Measurements from ENCODE around the gene PCDHGA5. TPM values are rescaled to one million over a fixed set of nuclear protein-coding genes. Genes with fewer than 3 reads are reported as not detected.

Gene PCDHGA5
- polyA plus RNA-seq, 1 donor (not counting 4 experiments of a cell fraction or from before 2014, with no cell fraction given) = 0.01 TPM

DNA sequence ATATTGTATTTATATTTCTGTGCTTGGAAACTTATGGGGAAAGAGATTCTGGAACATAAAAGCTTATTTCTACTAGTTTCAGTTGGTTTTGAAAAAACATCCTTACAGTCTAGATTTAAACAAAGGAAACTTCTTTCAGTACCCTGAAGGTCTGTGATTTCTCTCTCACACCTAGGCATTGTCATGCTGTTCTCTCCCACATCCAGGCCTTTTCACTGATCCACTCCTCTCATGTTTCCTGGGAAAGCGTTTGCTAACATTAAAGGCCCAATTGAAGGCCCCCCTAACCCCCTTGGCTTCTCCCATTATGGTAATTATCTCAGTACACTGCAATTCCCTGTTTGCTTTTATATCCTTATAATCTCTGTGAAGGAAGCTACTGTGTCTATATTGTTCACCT is 21.2 kb upstream of the PCDHGA5 start:
- H3K9me3 ChIP-seq (ENCODE audit: control insufficient read depth, low read depth, low read length) = peaks cover 16% of the 10 kb centered on the region
- no peaks in the 10 kb centered on the region for H3K9me1 ChIP-seq (ENCODE audit: control insufficient read depth, extremely low read depth, insufficient read depth, low read length)
- H3K36me3 ChIP-seq (ENCODE audit: control insufficient read depth in 2 of 2, extremely low read depth in 1 of 2, insufficient read depth in 2 of 2, low read length in 2 of 2) = no peaks in the 10 kb centered on the region
- peaks cover 11% of the 10 kb centered on the region for H3K27me3 ChIP-seq (ENCODE audit: control insufficient read depth, extremely low read depth, insufficient read depth, low read length)
- H2AFZ ChIP-seq (ENCODE audit: control insufficient read depth, low read length) = no peak overlapping the region
- DNase-seq (ENCODE audit: low read depth, low spot score) = no peak
- FAIRE-seq = no peak
- dilution Hi-C loops (cut with MboI; ENCODE audit: extremely low pct_ligation_motif_present, low sequenced_read_pairs) = no loop called here
- no peaks in the 10 kb centered on the region for H4K20me1 ChIP-seq (ENCODE audit: control insufficient read depth, extremely low read depth, insufficient read depth, low read length)
- H3K79me2 ChIP-seq (ENCODE audit: control insufficient read depth, insufficient read depth, low read length) = no peaks in the 10 kb centered on the region
- no peak overlapping the region for H3K9ac ChIP-seq (ENCODE audit: control insufficient read depth, extremely low read depth, insufficient read depth, low read length)
- no peaks in the 10 kb centered on the region for H3K4me1 ChIP-seq (ENCODE audit: control insufficient read depth, extremely low read depth, insufficient read depth, low read length)
- no peak overlapping the region for H3K4me3 ChIP-seq (ENCODE audit: control insufficient read depth in 2 of 3, extremely low read depth in 1 of 3, insufficient read depth in 2 of 3, low read depth in 1 of 3, low read length in 3 of 3)
- no peak for TF ChIP-seq EZH2 (IDR thresholded peaks at IDR 0.05; ENCODE audit: low read length)
- TF ChIP-seq, protein P1, sequence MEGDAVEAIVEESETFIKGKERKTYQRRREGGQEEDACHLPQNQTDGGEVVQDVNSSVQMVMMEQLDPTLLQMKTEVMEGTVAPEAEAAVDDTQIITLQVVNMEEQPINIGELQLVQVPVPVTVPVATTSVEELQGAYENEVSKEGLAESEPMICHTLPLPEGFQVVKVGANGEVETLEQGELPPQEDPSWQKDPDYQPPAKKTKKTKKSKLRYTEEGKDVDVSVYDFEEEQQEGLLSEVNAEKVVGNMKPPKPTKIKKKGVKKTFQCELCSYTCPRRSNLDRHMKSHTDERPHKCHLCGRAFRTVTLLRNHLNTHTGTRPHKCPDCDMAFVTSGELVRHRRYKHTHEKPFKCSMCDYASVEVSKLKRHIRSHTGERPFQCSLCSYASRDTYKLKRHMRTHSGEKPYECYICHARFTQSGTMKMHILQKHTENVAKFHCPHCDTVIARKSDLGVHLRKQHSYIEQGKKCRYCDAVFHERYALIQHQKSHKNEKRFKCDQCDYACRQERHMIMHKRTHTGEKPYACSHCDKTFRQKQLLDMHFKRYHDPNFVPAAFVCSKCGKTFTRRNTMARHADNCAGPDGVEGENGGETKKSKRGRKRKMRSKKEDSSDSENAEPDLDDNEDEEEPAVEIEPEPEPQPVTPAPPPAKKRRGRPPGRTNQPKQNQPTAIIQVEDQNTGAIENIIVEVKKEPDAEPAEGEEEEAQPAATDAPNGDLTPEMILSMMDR (optimal IDR thresholded peaks at IDR 0.05 in 1 of 3, IDR thresholded peaks at IDR 0.05 in 1 of 3, conservative IDR thresholded peaks at IDR 0.05 in 1 of 3; ENCODE audit: extremely low read depth in 1 of 3, insufficient read depth in 2 of 3, low read length in 3 of 3) = no peak
- no peak overlapping the region for H3K4me2 ChIP-seq (ENCODE audit: control insufficient read depth, extremely low read depth, insufficient read depth, low read depth, low read length)
- H3K27ac ChIP-seq (ENCODE audit: control insufficient read depth, insufficient read depth, low read length) = no peak overlapping the region

- dilution Hi-C loops (cut with MboI; ENCODE audit: extremely low pct_ligation_motif_present, low sequenced_read_pairs) = no loop called here
- no peaks in the 10 kb centered on the region for H3K36me3 ChIP-seq (ENCODE audit: control insufficient read depth in 2 of 2, extremely low read depth in 1 of 2, insufficient read depth in 2 of 2, low read length in 2 of 2)
- peaks cover 11% of the 10 kb centered on the region for H3K27me3 ChIP-seq (ENCODE audit: control insufficient read depth, extremely low read depth, insufficient read depth, low read length)
- no peak within 1 kb of the TSS for H3K9ac ChIP-seq (ENCODE audit: control insufficient read depth, extremely low read depth, insufficient read depth, low read length)
- peak within 1 kb of the TSS in 1 of 3 experiments; percentile 13 for H3K4me3 ChIP-seq (ENCODE audit: control insufficient read depth in 2 of 3, extremely low read depth in 1 of 3, insufficient read depth in 2 of 3, low read depth in 1 of 3, low read length in 3 of 3)
- FAIRE-seq (no peak), DNase-seq (ENCODE audit: low read depth, low spot score) (no peak)
- peak within 1 kb of the TSS; percentile 14 for H3K4me2 ChIP-seq (ENCODE audit: control insufficient read depth, extremely low read depth, insufficient read depth, low read depth, low read length)
- no peaks in the 10 kb centered on the region for H4K20me1 ChIP-seq (ENCODE audit: control insufficient read depth, extremely low read depth, insufficient read depth, low read length)
- H3K4me1 ChIP-seq (ENCODE audit: control insufficient read depth, extremely low read depth, insufficient read depth, low read length) = no peaks in the 10 kb centered on the region
- H3K79me2 ChIP-seq (ENCODE audit: control insufficient read depth, insufficient read depth, low read length) = no peaks in the 10 kb centered on the region
- no peak for TF ChIP-seq EZH2 (IDR thresholded peaks at IDR 0.05; ENCODE audit: low read length)
- TF ChIP-seq, protein P1 (optimal IDR thresholded peaks at IDR 0.05 in 1 of 3, IDR thresholded peaks at IDR 0.05 in 1 of 3, conservative IDR thresholded peaks at IDR 0.05 in 1 of 3; ENCODE audit: extremely low read depth in 1 of 3, insufficient read depth in 2 of 3, low read length in 3 of 3) = peak; percentile 19 to 43 (median 43)
- no peak within 1 kb of the TSS for H3K27ac ChIP-seq (ENCODE audit: control insufficient read depth, insufficient read depth, low read length)
- peaks cover 16% of the 10 kb centered on the region for H3K9me3 ChIP-seq (ENCODE audit: control insufficient read depth, low read depth, low read length)
- peak within 1 kb of the TSS; percentile 26 for H2AFZ ChIP-seq (ENCODE audit: control insufficient read depth, low read length)
- no peaks in the 10 kb centered on the region for H3K9me1 ChIP-seq (ENCODE audit: control insufficient read depth, extremely low read depth, insufficient read depth, low read length)
These were observed 20.6 kb upstream of the PCDHGA5 start, which contains the start of gene PCDHGA3 for GRCh38 chr5:141343242-141343952. PCDHGA3 (plus strand) TSS chr5:141343829; CDS start chr5:141344034, 205 bp downstream.

Measured in keratinocyte (primary cell).